ENCODE data around the gene FRRS1L. TPM values are rescaled to one million over a fixed set of nuclear protein-coding genes. Genes with fewer than 3 reads are reported as not detected.

Gene FRRS1L
- total RNA-seq, 2 experiments from 2014 or later: not detected

- CTCF ChIA-PET: no interaction called here
- no peak overlapping the region for H3K4me3 Mint-ChIP-seq
- H3K27ac Mint-ChIP-seq: no peak overlapping the region
- H3K36me3 Mint-ChIP-seq: no peaks in the 10 kb centered on the region
- DNase-seq (no peak), ATAC-seq (no peak)
- no peaks in the 10 kb centered on the region for H3K4me1 Mint-ChIP-seq
- no peaks in the 10 kb centered on the region for H3K9me3 Mint-ChIP-seq (ENCODE audit: low read depth)
- H3K27me3 Mint-ChIP-seq: peaks cover 9% of the 10 kb centered on the region
These were observed 23.1 kb upstream of the FRRS1L start for GRCh38 chr9:109190151-109190550.

DNA sequence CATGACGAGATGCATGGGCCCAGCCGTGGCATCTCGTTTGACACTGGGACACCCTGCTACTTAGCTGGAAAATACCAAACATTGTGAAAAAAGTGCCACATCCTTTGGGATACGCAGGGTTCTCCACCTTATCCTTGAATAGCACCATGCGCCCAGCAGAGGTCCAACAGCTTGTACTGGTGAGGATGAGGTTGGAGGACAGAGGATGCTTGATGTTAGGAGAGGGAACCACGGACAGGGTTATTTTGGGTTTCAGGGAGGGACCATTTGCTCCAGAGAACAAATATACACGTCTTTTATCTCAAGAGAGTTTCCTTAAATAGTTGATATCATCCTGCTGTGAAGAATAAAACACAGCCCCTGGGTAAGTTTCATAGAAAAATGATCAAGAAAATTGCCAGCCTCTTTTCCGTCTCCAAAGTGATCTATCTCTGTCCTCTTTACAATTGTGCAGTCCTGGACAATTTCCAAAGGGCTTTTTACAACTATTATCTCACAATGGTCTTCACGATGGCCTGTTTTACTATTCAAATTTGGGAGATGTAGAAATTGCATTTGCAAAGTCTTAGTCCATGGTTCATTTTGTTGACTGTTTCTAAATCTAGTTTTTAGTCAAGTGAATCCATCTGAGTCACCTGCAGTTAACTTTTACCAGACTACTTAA is 19.9 kb upstream of the FRRS1L start:
- no peak overlapping the region for H3K27ac Mint-ChIP-seq
- CTCF ChIA-PET: no interaction called here

GRCh38 chr9:109182940-109183798 is 16.1 kb upstream of the FRRS1L start:
- DNase-seq: no peak
- H3K4me3 Mint-ChIP-seq: no peak overlapping the region
- CTCF ChIA-PET: no interaction called here
- peaks cover 6% of the 10 kb centered on the region for H3K4me1 Mint-ChIP-seq
- no peaks in the 10 kb centered on the region for H3K9me3 Mint-ChIP-seq (ENCODE audit: low read depth)
- H3K36me3 Mint-ChIP-seq: no peaks in the 10 kb centered on the region
- no peak overlapping the region for H3K27ac Mint-ChIP-seq
- ATAC-seq: no peak
- peaks cover 10% of the 10 kb centered on the region for H3K27me3 Mint-ChIP-seq

More for the DNA sequence above, 19.9 kb upstream of the FRRS1L start:
- H3K4me1 Mint-ChIP-seq: no peaks in the 10 kb centered on the region
- peaks cover 3% of the 10 kb centered on the region for H3K27me3 Mint-ChIP-seq
- no peaks in the 10 kb centered on the region for H3K36me3 Mint-ChIP-seq
- H3K9me3 Mint-ChIP-seq (ENCODE audit: low read depth): no peaks in the 10 kb centered on the region
- no peak overlapping the region for H3K4me3 Mint-ChIP-seq
- ATAC-seq (no peak), DNase-seq (no peak)

GRCh38 chr9:109182550-109182939 is 15.5 kb upstream of the FRRS1L start:
- H3K27ac Mint-ChIP-seq: no peak overlapping the region
- no peaks in the 10 kb centered on the region for H3K36me3 Mint-ChIP-seq
- DNase-seq (no peak), ATAC-seq (no peak)
- H3K9me3 Mint-ChIP-seq (ENCODE audit: low read depth): no peaks in the 10 kb centered on the region
- H3K4me3 Mint-ChIP-seq: no peak overlapping the region
- CTCF ChIA-PET: no interaction called here
- H3K4me1 Mint-ChIP-seq: peaks cover 6% of the 10 kb centered on the region
- peaks cover 10% of the 10 kb centered on the region for H3K27me3 Mint-ChIP-seq

- H3K4me1 Mint-ChIP-seq: peaks cover 6% of the 10 kb centered on the region
- no peak overlapping the region for H3K27ac Mint-ChIP-seq
- H3K9me3 Mint-ChIP-seq (ENCODE audit: low read depth): no peaks in the 10 kb centered on the region
- CTCF ChIA-PET: no interaction called here
- H3K4me3 Mint-ChIP-seq: no peak overlapping the region
- DNase-seq (peak; percentile 49), ATAC-seq (peak; percentile 77)
- H3K36me3 Mint-ChIP-seq: no peaks in the 10 kb centered on the region
- peaks cover 10% of the 10 kb centered on the region for H3K27me3 Mint-ChIP-seq
These were observed 14.2 kb upstream of the FRRS1L start for GRCh38 chr9:109181284-109181683.

DNA sequence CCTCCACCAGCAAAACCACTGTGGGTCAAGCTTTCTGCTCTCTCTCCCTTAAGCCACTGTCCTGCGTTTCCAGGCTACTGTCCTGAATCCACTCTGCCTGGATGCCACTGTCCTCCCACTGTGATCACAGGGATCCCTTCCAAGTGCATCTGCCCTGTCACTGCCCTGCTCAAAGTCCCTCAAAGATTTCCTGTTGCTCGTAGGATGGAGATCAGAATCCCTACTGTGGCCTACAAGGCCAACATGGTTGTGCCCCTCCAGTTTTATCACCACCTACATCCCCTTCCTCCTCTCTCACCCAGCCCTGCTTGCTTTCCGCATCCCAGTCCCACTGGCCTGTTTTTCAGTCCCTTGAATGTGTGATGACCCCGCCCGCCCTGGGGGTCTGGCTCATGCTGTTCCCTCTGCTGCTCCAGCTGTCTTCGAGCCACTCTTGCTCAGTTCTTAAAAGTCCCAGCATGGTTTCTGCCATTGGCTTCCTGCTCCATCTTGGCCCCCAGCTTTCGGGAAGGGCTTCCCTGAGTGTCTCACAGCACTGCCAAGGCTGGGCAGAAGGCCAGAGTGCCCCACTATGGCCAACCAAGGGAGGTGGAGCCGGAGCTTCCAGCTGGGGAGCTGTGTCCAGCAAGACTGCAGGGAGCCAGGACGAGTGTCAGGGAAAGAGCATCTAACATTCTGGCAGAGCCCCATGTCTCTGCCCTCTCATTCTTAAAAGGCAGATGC is 12.9 kb upstream of the FRRS1L start:
- Mint-ChIP-seq H3K4me1 (peaks cover 6% of the 10 kb centered on the region), H3K27ac (no peak overlapping the region), H3K9me3 (ENCODE audit: low read depth) (no peaks in the 10 kb centered on the region), H3K4me3 (no peak overlapping the region), H3K27me3 (peaks cover 10% of the 10 kb centered on the region), H3K36me3 (no peaks in the 10 kb centered on the region)
- DNase-seq (no peak), ATAC-seq (no peak)
- CTCF ChIA-PET: no interaction called here

GRCh38 chr9:109176963-109177362 is 9.9 kb upstream of the FRRS1L start:
- no peak overlapping the region for H3K27ac Mint-ChIP-seq
- ATAC-seq (no peak), DNase-seq (no peak)
- CTCF ChIA-PET: no interaction called here
- no peaks in the 10 kb centered on the region for H3K9me3 Mint-ChIP-seq (ENCODE audit: low read depth)
- peaks cover 20% of the 10 kb centered on the region for H3K27me3 Mint-ChIP-seq
- H3K4me1 Mint-ChIP-seq: peaks cover 6% of the 10 kb centered on the region
- H3K4me3 Mint-ChIP-seq: no peak overlapping the region
- no peaks in the 10 kb centered on the region for H3K36me3 Mint-ChIP-seq

GRCh38 chr9:109176386-109176785 is 9.3 kb upstream of the FRRS1L start:
- ATAC-seq (no peak), DNase-seq (no peak)
- peaks cover 5% of the 10 kb centered on the region for H3K4me1 Mint-ChIP-seq
- H3K27ac Mint-ChIP-seq: no peak overlapping the region
- H3K36me3 Mint-ChIP-seq: no peaks in the 10 kb centered on the region
- no peaks in the 10 kb centered on the region for H3K9me3 Mint-ChIP-seq (ENCODE audit: low read depth)
- no peak overlapping the region for H3K4me3 Mint-ChIP-seq
- CTCF ChIA-PET: no interaction called here
- peaks cover 25% of the 10 kb centered on the region for H3K27me3 Mint-ChIP-seq

- Mint-ChIP-seq H3K9me3 (ENCODE audit: low read depth) (no peaks in the 10 kb centered on the region), H3K4me3 (no peak overlapping the region), H3K27me3 (peaks cover 35% of the 10 kb centered on the region), H3K4me1 (peaks cover 3% of the 10 kb centered on the region), H3K36me3 (no peaks in the 10 kb centered on the region), H3K27ac (no peak overlapping the region)
- DNase-seq (no peak), ATAC-seq (no peak)
- CTCF ChIA-PET: interaction anchor here (1.5 kb wide), 1 partner anchor 18 kb away, joined by 3 read pairs; no protein-coding TSS in a partner anchor
These were observed 5.9 kb upstream of the FRRS1L start for GRCh38 chr9:109172935-109173334.

- Mint-ChIP-seq H3K4me3 (no peak overlapping the region), H3K4me1 (peaks cover 5% of the 10 kb centered on the region), H3K27ac (no peak overlapping the region), H3K36me3 (no peaks in the 10 kb centered on the region), H3K27me3 (peaks cover 43% of the 10 kb centered on the region), H3K9me3 (ENCODE audit: low read depth) (no peaks in the 10 kb centered on the region)
- CTCF ChIA-PET: no interaction called here
- no peak for DNase-seq
- ATAC-seq: no peak
These were observed 4.9 kb upstream of the FRRS1L start for GRCh38 chr9:109171926-109172325.

DNA sequence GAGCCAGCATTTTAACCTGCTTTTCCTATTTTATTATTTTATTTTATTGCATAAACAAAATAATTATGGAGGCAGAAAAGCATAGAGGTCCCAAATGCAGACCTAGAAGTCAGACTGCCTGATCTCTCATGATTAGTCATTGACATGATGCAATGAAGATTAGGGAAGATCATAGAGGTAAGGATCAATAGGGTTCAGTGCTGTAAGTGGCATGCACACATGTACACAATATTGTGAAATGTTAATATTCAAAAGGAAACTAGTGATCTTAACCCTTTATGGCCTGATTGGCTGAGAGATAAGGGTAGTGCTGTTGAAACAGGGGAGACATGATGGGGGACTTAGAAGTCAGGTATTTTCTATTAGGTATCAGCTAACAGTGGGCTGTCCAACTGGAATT is 1.1 kb upstream of the FRRS1L start:
- Mint-ChIP-seq H3K36me3 (peaks cover 2% of the 10 kb centered on the region), H3K27ac (no peak overlapping the region), H3K27me3 (peaks cover 62% of the 10 kb centered on the region), H3K4me3 (no peak overlapping the region), H3K4me1 (peaks cover 7% of the 10 kb centered on the region), H3K9me3 (ENCODE audit: low read depth) (no peaks in the 10 kb centered on the region)
- DNase-seq: no peak
- CTCF ChIA-PET: no interaction called here
- ATAC-seq: no peak

- Mint-ChIP-seq H3K4me1 (peaks cover 7% of the 10 kb centered on the region), H3K36me3 (peaks cover 2% of the 10 kb centered on the region), H3K4me3 (no peak overlapping the region), H3K27me3 (peaks cover 62% of the 10 kb centered on the region), H3K9me3 (ENCODE audit: low read depth) (no peaks in the 10 kb centered on the region), H3K27ac (no peak overlapping the region)
- ATAC-seq: no peak
- DNase-seq: no peak
- CTCF ChIA-PET: no interaction called here
These were observed 667 bp upstream of the FRRS1L start for GRCh38 chr9:109167716-109168115.

- peaks cover 55% of the 10 kb centered on the region for H3K27me3 Mint-ChIP-seq
- H3K4me3 Mint-ChIP-seq: no peak overlapping the region
- no peaks in the 10 kb centered on the region for H3K9me3 Mint-ChIP-seq (ENCODE audit: low read depth)
These were observed 778 bp downstream of the FRRS1L start for GRCh38 chr9:109166171-109166770.

More at GRCh38 chr9:109166171-109166770, 778 bp downstream of the FRRS1L start:
- CTCF ChIA-PET: no interaction called here
- DNase-seq (no peak), ATAC-seq (no peak)
- Mint-ChIP-seq H3K4me1 (peaks cover 6% of the 10 kb centered on the region), H3K36me3 (peaks cover 2% of the 10 kb centered on the region), H3K27ac (no peak overlapping the region)
